OCI-LY3 (cell line): Measurements from ENCODE around the gene SUPT20H.

Source experiments
- EZH2phosphoT487 ChIP-seq: fragments of 200-600 bp; shearing (Covaris generic); IDR thresholded peaks from 2 replicates; pipeline ENCODE4 v1.6.1; 2018; ENCODE audit warnings: antibody characterized with exemption, mixed run types, low read depth
- TF ChIP-seq, protein P1 (sequence below): fragments of 200-600, 300-600 bp; sonication (generic); IDR thresholded peaks from 2 replicates; pipeline ENCODE4 v1.5.1; 2014; ENCODE audit warnings: antibody characterized with exemption, low read length, low read depth

DNA sequence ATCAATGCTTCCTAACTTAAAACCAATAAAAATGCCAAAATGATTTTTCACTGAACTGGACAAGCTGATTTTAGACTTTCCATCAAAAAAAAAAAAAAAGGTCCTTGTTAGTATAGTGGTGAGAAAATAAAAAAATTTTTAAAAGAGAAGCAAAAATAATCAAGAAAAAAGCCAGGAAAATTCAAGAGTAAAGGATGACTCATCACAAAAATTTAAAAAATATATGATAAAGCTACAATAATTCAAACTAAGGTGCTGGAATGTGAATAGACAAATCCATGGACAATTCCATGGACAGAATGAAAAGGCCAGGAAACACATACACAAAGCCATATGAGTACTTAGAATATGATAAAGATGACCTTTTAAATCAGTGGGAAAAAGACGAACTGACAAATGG is 86.5 kb downstream of the SUPT20H start:
- TF ChIP-seq, protein P1, sequence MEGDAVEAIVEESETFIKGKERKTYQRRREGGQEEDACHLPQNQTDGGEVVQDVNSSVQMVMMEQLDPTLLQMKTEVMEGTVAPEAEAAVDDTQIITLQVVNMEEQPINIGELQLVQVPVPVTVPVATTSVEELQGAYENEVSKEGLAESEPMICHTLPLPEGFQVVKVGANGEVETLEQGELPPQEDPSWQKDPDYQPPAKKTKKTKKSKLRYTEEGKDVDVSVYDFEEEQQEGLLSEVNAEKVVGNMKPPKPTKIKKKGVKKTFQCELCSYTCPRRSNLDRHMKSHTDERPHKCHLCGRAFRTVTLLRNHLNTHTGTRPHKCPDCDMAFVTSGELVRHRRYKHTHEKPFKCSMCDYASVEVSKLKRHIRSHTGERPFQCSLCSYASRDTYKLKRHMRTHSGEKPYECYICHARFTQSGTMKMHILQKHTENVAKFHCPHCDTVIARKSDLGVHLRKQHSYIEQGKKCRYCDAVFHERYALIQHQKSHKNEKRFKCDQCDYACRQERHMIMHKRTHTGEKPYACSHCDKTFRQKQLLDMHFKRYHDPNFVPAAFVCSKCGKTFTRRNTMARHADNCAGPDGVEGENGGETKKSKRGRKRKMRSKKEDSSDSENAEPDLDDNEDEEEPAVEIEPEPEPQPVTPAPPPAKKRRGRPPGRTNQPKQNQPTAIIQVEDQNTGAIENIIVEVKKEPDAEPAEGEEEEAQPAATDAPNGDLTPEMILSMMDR, result no peak
- TF ChIP-seq EZH2phosphoT487, result no peak
